ENCODE data around the gene SHISA5.

DNA sequence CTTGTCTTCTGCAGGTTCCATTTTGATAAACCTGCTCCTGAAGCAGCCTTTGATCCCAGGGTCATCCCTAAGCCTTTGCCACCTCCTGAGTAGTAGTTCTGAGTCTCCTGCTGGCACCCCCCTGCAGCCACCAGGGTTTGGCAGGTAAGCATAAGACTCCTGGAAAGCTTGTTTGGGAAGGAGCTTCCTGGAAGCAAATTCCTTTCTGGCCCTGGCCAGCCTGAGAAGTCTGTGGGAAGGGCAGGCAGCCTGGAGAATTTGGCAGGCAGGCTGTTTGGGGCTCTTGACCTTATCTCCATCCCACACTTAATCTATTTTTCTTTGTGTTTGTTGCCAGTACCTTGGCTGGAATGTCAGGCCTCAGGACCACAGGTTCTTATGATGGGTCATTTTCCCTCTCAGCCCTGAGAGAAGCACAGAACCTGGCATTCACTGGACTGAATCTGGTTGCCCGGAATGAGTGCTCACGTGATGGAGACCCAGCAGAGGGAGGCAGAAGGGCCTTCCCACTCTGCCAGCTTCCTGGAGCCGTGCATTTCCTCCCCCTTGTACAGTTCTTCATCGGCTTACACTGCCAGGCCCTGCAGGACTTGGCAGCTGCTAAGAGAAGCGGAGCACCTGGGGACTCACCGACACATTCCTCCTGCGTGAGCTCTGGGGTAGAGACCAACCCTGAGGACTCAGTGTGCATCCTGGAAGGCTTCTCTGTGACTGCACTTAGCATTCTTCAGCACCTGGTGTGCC lies 44.0 kb downstream of the SHISA5 start:
- TF ChIP-seq SP1 (IDR thresholded peaks at IDR 0.05) (no peak), BHLHE40 (IDR thresholded peaks at IDR 0.05; ENCODE audit: borderline replicate concordance) (no peak), HDGF (IDR thresholded peaks at IDR 0.05; ENCODE audit: borderline replicate concordance) (no peak), CTBP1 (IDR thresholded peaks at IDR 0.05; ENCODE audit: borderline replicate concordance) (no peak)
